ENCODE data around the gene IGF2R. TPM values are rescaled to one million over a fixed set of nuclear protein-coding genes. Genes with fewer than 3 reads are reported as not detected.

Gene IGF2R
- total RNA-seq, 1 experiment from 2014 or later, result 127 TPM

DNA sequence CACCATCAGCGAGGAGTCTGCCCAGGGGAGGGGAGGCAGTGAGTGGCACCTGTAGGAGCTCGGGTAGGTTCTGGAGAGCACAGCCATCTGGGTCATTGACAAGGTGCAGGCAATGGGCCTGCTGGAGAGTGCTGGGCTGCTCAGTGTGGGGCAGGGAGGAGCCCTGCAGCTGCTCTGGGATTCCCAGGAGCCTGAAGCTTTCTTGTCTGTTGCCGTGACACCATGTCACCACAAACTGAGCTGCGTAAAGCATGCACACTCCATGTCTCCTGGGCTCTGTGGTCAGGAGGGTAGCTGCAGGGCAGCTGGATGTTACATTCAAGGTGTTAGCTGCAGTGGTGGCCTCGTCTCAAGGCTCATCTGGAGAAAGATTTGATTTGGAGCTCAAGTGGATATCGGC, 148.3 kb downstream of the IGF2R start:
- peaks cover 4% of the 10 kb centered on the region for H3K36me3 Mint-ChIP-seq (ENCODE audit: insufficient read depth, unreplicated experiment)
- CTCF ChIA-PET, result no interaction called here
- H3K4me1 Mint-ChIP-seq (ENCODE audit: low read depth, unreplicated experiment), result no peaks in the 10 kb centered on the region
- H3K9me3 Mint-ChIP-seq (ENCODE audit: low read depth, unreplicated experiment), result peaks cover 3% of the 10 kb centered on the region
- TF ChIP-seq, protein P1, sequence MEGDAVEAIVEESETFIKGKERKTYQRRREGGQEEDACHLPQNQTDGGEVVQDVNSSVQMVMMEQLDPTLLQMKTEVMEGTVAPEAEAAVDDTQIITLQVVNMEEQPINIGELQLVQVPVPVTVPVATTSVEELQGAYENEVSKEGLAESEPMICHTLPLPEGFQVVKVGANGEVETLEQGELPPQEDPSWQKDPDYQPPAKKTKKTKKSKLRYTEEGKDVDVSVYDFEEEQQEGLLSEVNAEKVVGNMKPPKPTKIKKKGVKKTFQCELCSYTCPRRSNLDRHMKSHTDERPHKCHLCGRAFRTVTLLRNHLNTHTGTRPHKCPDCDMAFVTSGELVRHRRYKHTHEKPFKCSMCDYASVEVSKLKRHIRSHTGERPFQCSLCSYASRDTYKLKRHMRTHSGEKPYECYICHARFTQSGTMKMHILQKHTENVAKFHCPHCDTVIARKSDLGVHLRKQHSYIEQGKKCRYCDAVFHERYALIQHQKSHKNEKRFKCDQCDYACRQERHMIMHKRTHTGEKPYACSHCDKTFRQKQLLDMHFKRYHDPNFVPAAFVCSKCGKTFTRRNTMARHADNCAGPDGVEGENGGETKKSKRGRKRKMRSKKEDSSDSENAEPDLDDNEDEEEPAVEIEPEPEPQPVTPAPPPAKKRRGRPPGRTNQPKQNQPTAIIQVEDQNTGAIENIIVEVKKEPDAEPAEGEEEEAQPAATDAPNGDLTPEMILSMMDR (IDR thresholded peaks at IDR 0.05; ENCODE audit: unreplicated experiment), result no peak
- H3K27me3 Mint-ChIP-seq (ENCODE audit: unreplicated experiment), result no peaks in the 10 kb centered on the region
- intact Hi-C loops (cut with micrococcal nuclease; ENCODE audit: unreplicated experiment), result no loop called here
- H3K4me3 Mint-ChIP-seq (ENCODE audit: low read depth, unreplicated experiment), result no peak overlapping the region
- DNase-seq, result no peak
- H3K27ac Mint-ChIP-seq (ENCODE audit: unreplicated experiment), result no peak overlapping the region
- no TSS peak for BruUV-seq (replicated peaks)

DNA sequence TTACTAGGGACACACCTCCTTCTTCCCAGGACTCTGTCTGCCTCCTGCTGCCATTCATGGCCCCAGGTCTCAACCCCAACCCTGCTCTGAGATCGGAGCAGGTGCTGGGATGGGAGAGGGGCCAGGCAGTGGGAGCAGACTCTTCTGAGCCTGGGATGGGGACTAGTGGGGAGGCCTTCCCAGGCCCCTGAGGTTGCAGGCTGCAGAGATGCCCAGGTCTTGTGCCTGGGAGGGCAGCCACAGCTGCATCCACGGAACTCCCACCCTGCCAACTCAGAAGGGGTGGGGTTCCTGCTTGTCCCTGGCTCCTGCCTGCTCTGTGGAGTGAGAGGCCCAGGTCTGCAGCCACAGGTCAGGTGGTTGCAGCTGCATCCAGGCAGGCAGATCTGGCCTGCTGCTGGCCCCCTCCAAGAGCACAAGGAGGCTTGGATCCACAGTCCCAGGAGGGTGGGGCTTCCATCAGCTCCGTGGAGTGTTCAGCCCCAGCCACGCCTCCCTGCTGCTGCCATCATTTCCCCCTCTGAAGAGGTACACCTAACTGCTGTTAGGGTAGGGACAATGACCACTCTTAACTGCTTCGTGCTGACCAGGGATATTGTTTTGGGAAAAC, 149.8 kb downstream of the IGF2R start:
- BruUV-seq (replicated peaks), result no TSS peak
- CTCF ChIA-PET, result no interaction called here
- Mint-ChIP-seq H3K9me3 (ENCODE audit: low read depth, unreplicated experiment) (peaks cover 3% of the 10 kb centered on the region), H3K36me3 (ENCODE audit: insufficient read depth, unreplicated experiment) (peaks cover 4% of the 10 kb centered on the region), H3K4me1 (ENCODE audit: low read depth, unreplicated experiment) (no peaks in the 10 kb centered on the region), H3K27me3 (ENCODE audit: unreplicated experiment) (no peaks in the 10 kb centered on the region), H3K4me3 (ENCODE audit: low read depth, unreplicated experiment) (no peak overlapping the region), H3K27ac (ENCODE audit: unreplicated experiment) (no peak overlapping the region)
- intact Hi-C loops (cut with micrococcal nuclease; ENCODE audit: unreplicated experiment), result no loop called here
- DNase-seq, result no peak
- TF ChIP-seq, protein P1 (IDR thresholded peaks at IDR 0.05; ENCODE audit: unreplicated experiment), result no peak

DNA sequence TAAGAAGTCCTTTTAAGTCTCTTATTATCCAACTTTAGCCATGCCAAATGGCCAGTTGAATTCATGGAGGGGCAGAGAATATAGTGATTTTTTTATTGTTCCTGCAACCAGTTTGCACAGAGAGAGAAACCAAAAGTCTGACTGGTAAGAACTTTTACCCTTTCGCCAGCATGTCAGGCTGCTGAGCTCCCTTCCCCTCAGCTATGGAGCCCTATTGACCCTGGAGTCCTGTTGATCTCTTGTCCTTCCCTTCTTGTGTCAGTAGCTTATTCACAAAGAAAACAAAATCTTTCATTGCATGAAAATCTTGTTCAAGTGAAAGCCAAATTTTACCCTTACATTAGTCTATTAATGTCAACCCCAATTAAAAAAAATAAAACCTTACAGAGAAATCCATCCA, 151.2 kb downstream of the IGF2R start:
- no peak overlapping the region for H3K27ac Mint-ChIP-seq (ENCODE audit: unreplicated experiment)
- intact Hi-C loops (cut with micrococcal nuclease; ENCODE audit: unreplicated experiment), result no loop called here
- H3K9me3 Mint-ChIP-seq (ENCODE audit: low read depth, unreplicated experiment), result peaks cover 3% of the 10 kb centered on the region
- BruUV-seq (replicated peaks), result no TSS peak
- no peak overlapping the region for H3K4me3 Mint-ChIP-seq (ENCODE audit: low read depth, unreplicated experiment)
- DNase-seq, result no peak
- H3K36me3 Mint-ChIP-seq (ENCODE audit: insufficient read depth, unreplicated experiment), result peaks cover 9% of the 10 kb centered on the region
- TF ChIP-seq, protein P1 (IDR thresholded peaks at IDR 0.05; ENCODE audit: unreplicated experiment), result no peak
- CTCF ChIA-PET, result no interaction called here
- no peaks in the 10 kb centered on the region for H3K4me1 Mint-ChIP-seq (ENCODE audit: low read depth, unreplicated experiment)
- H3K27me3 Mint-ChIP-seq (ENCODE audit: unreplicated experiment), result no peaks in the 10 kb centered on the region

DNA sequence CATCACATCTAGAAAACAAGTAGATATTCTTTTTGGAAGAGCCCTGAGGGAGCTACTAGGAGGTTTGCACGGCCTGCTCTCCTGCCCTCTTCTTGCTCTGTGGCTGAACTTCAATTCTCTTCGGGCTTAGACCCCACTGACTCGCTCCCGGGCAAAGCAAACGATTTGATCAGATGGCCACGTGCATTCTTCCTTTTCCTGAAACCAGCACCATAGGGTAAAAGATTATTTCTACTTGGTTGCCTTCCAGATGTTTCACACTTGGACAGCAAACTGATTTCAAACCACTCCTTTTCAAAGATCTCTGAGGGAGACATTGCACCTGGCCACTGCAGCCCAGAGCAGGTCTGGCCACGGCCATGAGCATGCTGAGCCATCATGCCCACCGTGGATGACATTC, 152.7 kb downstream of the IGF2R start, which contains the start of gene SLC22A1:
Gene SLC22A1 (plus strand): TSS at position 258 of the 400 bp plus-strand sequence. CDS start 121 bp downstream, at position 379.
- intact Hi-C loops (cut with micrococcal nuclease; ENCODE audit: unreplicated experiment), result no loop called here
- H3K27ac Mint-ChIP-seq (ENCODE audit: unreplicated experiment), result no peak within 1 kb of the TSS

More for the DNA sequence above, 152.7 kb downstream of the IGF2R start, which contains the start of gene SLC22A1:
- H3K4me3 Mint-ChIP-seq (ENCODE audit: low read depth, unreplicated experiment), result no peak within 1 kb of the TSS
- DNase-seq, result no peak
- peaks cover 3% of the 10 kb centered on the region for H3K9me3 Mint-ChIP-seq (ENCODE audit: low read depth, unreplicated experiment)
- TF ChIP-seq, protein P1 (IDR thresholded peaks at IDR 0.05; ENCODE audit: unreplicated experiment), result no peak
- H3K36me3 Mint-ChIP-seq (ENCODE audit: insufficient read depth, unreplicated experiment), result peaks cover 9% of the 10 kb centered on the region
- CTCF ChIA-PET, result interaction anchor here (0.7 kb wide), 1 partner anchor 109 kb away, joined by 3 read pairs; no protein-coding TSS in a partner anchor
- H3K27me3 Mint-ChIP-seq (ENCODE audit: unreplicated experiment), result no peaks in the 10 kb centered on the region
- no TSS peak for BruUV-seq (replicated peaks)
- no peaks in the 10 kb centered on the region for H3K4me1 Mint-ChIP-seq (ENCODE audit: low read depth, unreplicated experiment)

Measured in Calu3 (cell line).